ENCODE data around the gene PKNOX1.

DNA sequence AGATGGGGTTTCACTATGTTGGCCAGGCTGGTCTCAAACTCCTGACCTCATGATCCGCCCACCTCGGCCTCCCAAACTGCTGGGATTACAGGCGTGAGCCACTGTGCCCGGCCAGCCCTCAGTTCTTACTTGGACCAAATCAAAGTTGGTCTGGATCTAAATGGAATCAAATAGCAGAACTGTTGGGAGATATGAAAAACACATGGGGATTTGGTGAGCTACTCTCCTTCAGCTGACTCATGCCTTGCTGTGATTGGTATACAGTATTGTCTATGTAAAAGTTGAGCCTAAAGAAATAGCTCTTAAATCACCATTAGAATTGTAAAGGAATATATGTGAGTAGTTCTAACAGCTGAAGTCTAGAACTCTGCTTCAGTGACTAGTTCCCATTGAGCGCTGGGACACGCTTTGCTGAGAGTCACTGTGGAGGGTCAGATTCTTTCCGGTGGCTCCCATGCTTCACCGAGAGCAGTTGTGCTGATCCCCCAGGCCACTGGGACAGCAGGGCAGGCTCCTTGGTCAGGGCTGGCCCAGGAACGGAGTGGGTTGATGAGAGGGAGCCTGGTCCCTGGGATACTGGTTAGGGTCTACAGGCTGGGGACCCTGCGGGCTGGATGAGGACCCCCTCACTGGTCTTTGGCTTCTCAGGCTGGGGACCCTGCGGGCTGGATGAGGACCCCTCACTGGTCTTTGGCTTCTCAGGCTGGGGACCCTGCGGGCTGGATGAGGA lies 14.0 kb downstream of the PKNOX1 start:
- no peak for TF ChIP-seq POLR2AphosphoS5 (IDR thresholded peaks at IDR 0.05)
- TF ChIP-seq, protein P1, sequence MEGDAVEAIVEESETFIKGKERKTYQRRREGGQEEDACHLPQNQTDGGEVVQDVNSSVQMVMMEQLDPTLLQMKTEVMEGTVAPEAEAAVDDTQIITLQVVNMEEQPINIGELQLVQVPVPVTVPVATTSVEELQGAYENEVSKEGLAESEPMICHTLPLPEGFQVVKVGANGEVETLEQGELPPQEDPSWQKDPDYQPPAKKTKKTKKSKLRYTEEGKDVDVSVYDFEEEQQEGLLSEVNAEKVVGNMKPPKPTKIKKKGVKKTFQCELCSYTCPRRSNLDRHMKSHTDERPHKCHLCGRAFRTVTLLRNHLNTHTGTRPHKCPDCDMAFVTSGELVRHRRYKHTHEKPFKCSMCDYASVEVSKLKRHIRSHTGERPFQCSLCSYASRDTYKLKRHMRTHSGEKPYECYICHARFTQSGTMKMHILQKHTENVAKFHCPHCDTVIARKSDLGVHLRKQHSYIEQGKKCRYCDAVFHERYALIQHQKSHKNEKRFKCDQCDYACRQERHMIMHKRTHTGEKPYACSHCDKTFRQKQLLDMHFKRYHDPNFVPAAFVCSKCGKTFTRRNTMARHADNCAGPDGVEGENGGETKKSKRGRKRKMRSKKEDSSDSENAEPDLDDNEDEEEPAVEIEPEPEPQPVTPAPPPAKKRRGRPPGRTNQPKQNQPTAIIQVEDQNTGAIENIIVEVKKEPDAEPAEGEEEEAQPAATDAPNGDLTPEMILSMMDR (IDR thresholded peaks at IDR 0.05), result no peak
- TF ChIP-seq POLR2A (IDR thresholded peaks at IDR 0.05), result no peak
